Measurements from ENCODE around the gene CGB7. TPM values are rescaled to one million over a fixed set of nuclear protein-coding genes. Genes with fewer than 3 reads are reported as not detected.

CGB7 gene
- total and polyA plus RNA-seq, 2 of the 13 experiments (the other 11 are each of a cell fraction or from before 2014, with no cell fraction given) = 0.07 TPM; not detected in 1

GRCh38 chr19:49019242-49019932 is 38.2 kb downstream of the CGB7 start (continued):
- TF ChIP-seq ZNF788 (CRISPR knock-in tag; IDR thresholded peaks at IDR 0.05; ENCODE audit: borderline replicate concordance) (peak; percentile 49; the same call in 1 of the 2 replicates), ZMAT5 (CRISPR knock-in tag; IDR thresholded peaks at IDR 0.05; ENCODE audit: borderline replicate concordance, low read depth) (no peak), ZNF775 (CRISPR knock-in tag; IDR thresholded peaks at IDR 0.05; ENCODE audit: borderline replicate concordance) (no peak), NPAS2 (CRISPR knock-in tag; IDR thresholded peaks at IDR 0.05; ENCODE audit: borderline replicate concordance) (no peak), ARID4A (CRISPR knock-in tag; IDR thresholded peaks at IDR 0.05; ENCODE audit: borderline replicate concordance) (0 out of 2 replicates have a peak, but pooled peaks have one; percentile 6), ZNF512 (CRISPR knock-in tag; IDR thresholded peaks at IDR 0.05) (no peak), ZFP37 (CRISPR knock-in tag; IDR thresholded peaks at IDR 0.05; ENCODE audit: borderline replicate concordance) (no peak), HOXA9 (CRISPR knock-in tag; IDR thresholded peaks at IDR 0.05; ENCODE audit: borderline replicate concordance) (no peak), NR1H2 (CRISPR knock-in tag; IDR thresholded peaks at IDR 0.05; ENCODE audit: borderline replicate concordance, low read depth) (no peak), CBX1 (IDR thresholded peaks at IDR 0.05; ENCODE audit: low read depth) (no peak), HES4 (CRISPR knock-in tag; IDR thresholded peaks at IDR 0.05; ENCODE audit: borderline replicate concordance) (no peak), HNRNPH1 (optimal IDR thresholded peaks at IDR 0.05; ENCODE audit: low read depth, low read length) (no peak), FOXJ3 (CRISPR knock-in tag; IDR thresholded peaks at IDR 0.05; ENCODE audit: borderline replicate concordance) (no peak), GTF2F1 (IDR thresholded peaks at IDR 0.05; ENCODE audit: low read length) (no peak), ZNF740 (CRISPR knock-in tag; IDR thresholded peaks at IDR 0.05) (no peak), MED8 (CRISPR knock-in tag; IDR thresholded peaks at IDR 0.05; ENCODE audit: insufficient replicate concordance) (no peak), SIX4 (CRISPR knock-in tag; IDR thresholded peaks at IDR 0.05) (no peak), ZBTB34 (CRISPR knock-in tag; IDR thresholded peaks at IDR 0.05) (no peak), ZNF17 (CRISPR knock-in tag; IDR thresholded peaks at IDR 0.05) (no peak)
